CD4-positive, alpha-beta T cell (primary cell): ENCODE results near the gene PAX5. TPM values are rescaled to one million over a fixed set of nuclear protein-coding genes. Genes with fewer than 3 reads are reported as not detected.
"Not testable (repeated sequence)": the region's sequence is repeated elsewhere in the genome, so short reads cannot be mapped to it uniquely, and the experiment has no call there.

ENCODE experiments used
- ATAC-seq: fragments of 200-7000 bp; cut with Tn5 transposase; one replicate; pipeline ENCODE4 v1.10.0; 2022; ENCODE audit warnings: mild to moderate bottlenecking; ENCODE audit not compliant: poor library complexity
- CTCF ChIA-PET: fragments of 350-600 bp; sonication (Branson Sonifier 250); formaldehyde crosslinking; loops from one replicate; lab custom pipeline; 2021; ENCODE audit warnings: antibody characterized with exemption, inconsistent platforms; lab: Charles Lee
- POLR2A ChIA-PET: fragments of 350-600 bp; sonication (Branson Sonifier 250); formaldehyde crosslinking; loops from one replicate; lab custom pipeline; 2021; ENCODE audit warnings: antibody characterized with exemption, inconsistent platforms; lab: Charles Lee
- DNase-seq, 14 experiments: peaks; one replicate each; pipeline ENCODE4 v3.0.0-alpha.2; 2013 to 2020; ENCODE audit warnings: mixed read lengths in 2 of 14
- H3K27ac ChIP-seq, 2 donors: one replicate each; pipeline versions ENCODE4 v1.5.1 to v1.7.0; 2013; ENCODE audit warnings: low read length in 2 of 2, low read depth in 1 of 2, mild to moderate bottlenecking in 1 of 2
- H3K27me3 ChIP-seq, 2 experiments: 1 replicate in 1 of 2; 2 replicates in 1 of 2; pipeline versions ENCODE4 v1.6.1 to v1.7.0; 2013; ENCODE audit warnings: low read length in 2 of 2, control low read depth in 1 of 2, mild to moderate bottlenecking in 1 of 2, moderate library complexity in 1 of 2; ENCODE audit not compliant: insufficient read depth in 2 of 2, control insufficient read depth in 1 of 2
- H3K36me3 ChIP-seq: one replicate; pipeline ENCODE4 v1.6.1; 2013; ENCODE audit warnings: low read length, control low read depth; ENCODE audit not compliant: insufficient read depth
- H3K4me1 ChIP-seq: one replicate; pipeline ENCODE4 v1.6.1; 2013; ENCODE audit warnings: low read length, control low read depth; ENCODE audit not compliant: insufficient read depth
- H3K4me3 ChIP-seq: one replicate; pipeline ENCODE4 v1.5.1; 2013; ENCODE audit warnings: mild to moderate bottlenecking, low read length, moderate library complexity
- H3K9me3 ChIP-seq, 2 experiments: 1 replicate in 1 of 2; 2 replicates in 1 of 2; pipeline versions ENCODE4 v1.6.1 to v1.7.0; 2013; ENCODE audit warnings: low read length in 2 of 2, mild to moderate bottlenecking in 2 of 2, control low read depth in 1 of 2, moderate library complexity in 1 of 2; ENCODE audit not compliant: control insufficient read depth in 1 of 2, insufficient read depth in 1 of 2
- H3K27ac Mint-ChIP-seq: one replicate; pipeline ENCODE4 v1.8.0; 2020; ENCODE audit warnings: mixed read lengths
- H3K27me3 Mint-ChIP-seq: one replicate; pipeline ENCODE4 v1.8.0; 2021; ENCODE audit warnings: mixed read lengths
- H3K36me3 Mint-ChIP-seq: one replicate; pipeline ENCODE4 v1.8.0; 2021; ENCODE audit warnings: low read depth, mixed read lengths
- H3K4me1 Mint-ChIP-seq: one replicate; pipeline ENCODE4 v1.8.0; 2021; ENCODE audit warnings: low read depth, mixed read lengths
- H3K4me3 Mint-ChIP-seq: one replicate; pipeline ENCODE4 v1.8.0; 2020; ENCODE audit warnings: mild to moderate bottlenecking, mixed read lengths
- H3K9me3 Mint-ChIP-seq: one replicate; pipeline ENCODE4 v1.8.0; 2020; ENCODE audit warnings: mixed read lengths
- intact Hi-C, 2 experiments: fragments of 100-400 bp; cut with DNase I in 1 of 2; cut with micrococcal nuclease in 1 of 2; formaldehyde crosslinking; loops; one replicate each; pipeline versions ENCODE4 v1.15.1 to v1.9.0; 2023 to 2025; cut with DNase I, micrococcal nuclease
- total RNA-seq, 174 experiments: library from RNA in 2 of 174; stranded (reverse) in 2 of 174; gene quantifications; one replicate each; pipeline ENCODE4 v1.2.3 and lab custom pipeline; 2021 to 2026
- TF ChIP-seq, protein P1 (sequence below): fragments of 200-600 bp; IDR thresholded peaks from one replicate; pipeline ENCODE4 v1.8.0; 2022; ENCODE audit warnings: antibody characterized with exemption, mild to moderate bottlenecking

The PAX5 gene
- total RNA-seq, 2 experiments from 2014 or later: 0.03 to 0.11 TPM

- DNase-seq (no peak), ATAC-seq (no peak)
- Mint-ChIP-seq H3K36me3 (no peaks in the 10 kb centered on the region), H3K9me3 (no peaks in the 10 kb centered on the region), H3K27me3 (peaks cover 77% of the 10 kb centered on the region), H3K4me1 (no peaks in the 10 kb centered on the region), H3K4me3 (no peak overlapping the region), H3K27ac (no peak overlapping the region)
- Histone ChIP-seq H3K4me1 (no peaks in the 10 kb centered on the region), H3K27me3 (peaks cover 12 to 23% of the 10 kb centered on the region in 2 experiments), H3K4me3 (no peak overlapping the region), H3K9me3 (no peaks in the 10 kb centered on the region), H3K27ac (no peak overlapping the region), H3K36me3 (no peaks in the 10 kb centered on the region)
- TF ChIP-seq, protein P1, sequence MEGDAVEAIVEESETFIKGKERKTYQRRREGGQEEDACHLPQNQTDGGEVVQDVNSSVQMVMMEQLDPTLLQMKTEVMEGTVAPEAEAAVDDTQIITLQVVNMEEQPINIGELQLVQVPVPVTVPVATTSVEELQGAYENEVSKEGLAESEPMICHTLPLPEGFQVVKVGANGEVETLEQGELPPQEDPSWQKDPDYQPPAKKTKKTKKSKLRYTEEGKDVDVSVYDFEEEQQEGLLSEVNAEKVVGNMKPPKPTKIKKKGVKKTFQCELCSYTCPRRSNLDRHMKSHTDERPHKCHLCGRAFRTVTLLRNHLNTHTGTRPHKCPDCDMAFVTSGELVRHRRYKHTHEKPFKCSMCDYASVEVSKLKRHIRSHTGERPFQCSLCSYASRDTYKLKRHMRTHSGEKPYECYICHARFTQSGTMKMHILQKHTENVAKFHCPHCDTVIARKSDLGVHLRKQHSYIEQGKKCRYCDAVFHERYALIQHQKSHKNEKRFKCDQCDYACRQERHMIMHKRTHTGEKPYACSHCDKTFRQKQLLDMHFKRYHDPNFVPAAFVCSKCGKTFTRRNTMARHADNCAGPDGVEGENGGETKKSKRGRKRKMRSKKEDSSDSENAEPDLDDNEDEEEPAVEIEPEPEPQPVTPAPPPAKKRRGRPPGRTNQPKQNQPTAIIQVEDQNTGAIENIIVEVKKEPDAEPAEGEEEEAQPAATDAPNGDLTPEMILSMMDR: no peak
- POLR2A ChIA-PET: no interaction called here
- CTCF ChIA-PET: no interaction called here
- intact Hi-C loops: no loop called here
These were observed 22.2 kb upstream of the PAX5 start for GRCh38 chr9:37056046-37056920.

- H3K27ac Mint-ChIP-seq, H3K36me3 Mint-ChIP-seq, ATAC-seq, CTCF ChIA-PET, H3K4me1 ChIP-seq, POLR2A ChIA-PET, H3K27ac ChIP-seq, H3K9me3 ChIP-seq, H3K4me1 Mint-ChIP-seq, H3K9me3 Mint-ChIP-seq, DNase-seq, H3K4me3 Mint-ChIP-seq, intact Hi-C loops, H3K4me3 ChIP-seq, H3K36me3 ChIP-seq: not testable (repeated sequence)
- peaks cover 74% of the 10 kb centered on the region for H3K27me3 Mint-ChIP-seq
- H3K27me3 ChIP-seq: peaks cover 12 to 23% of the 10 kb centered on the region in 2 experiments
These were observed 20.3 kb upstream of the PAX5 start for GRCh38 chr9:37054363-37054720.

DNA sequence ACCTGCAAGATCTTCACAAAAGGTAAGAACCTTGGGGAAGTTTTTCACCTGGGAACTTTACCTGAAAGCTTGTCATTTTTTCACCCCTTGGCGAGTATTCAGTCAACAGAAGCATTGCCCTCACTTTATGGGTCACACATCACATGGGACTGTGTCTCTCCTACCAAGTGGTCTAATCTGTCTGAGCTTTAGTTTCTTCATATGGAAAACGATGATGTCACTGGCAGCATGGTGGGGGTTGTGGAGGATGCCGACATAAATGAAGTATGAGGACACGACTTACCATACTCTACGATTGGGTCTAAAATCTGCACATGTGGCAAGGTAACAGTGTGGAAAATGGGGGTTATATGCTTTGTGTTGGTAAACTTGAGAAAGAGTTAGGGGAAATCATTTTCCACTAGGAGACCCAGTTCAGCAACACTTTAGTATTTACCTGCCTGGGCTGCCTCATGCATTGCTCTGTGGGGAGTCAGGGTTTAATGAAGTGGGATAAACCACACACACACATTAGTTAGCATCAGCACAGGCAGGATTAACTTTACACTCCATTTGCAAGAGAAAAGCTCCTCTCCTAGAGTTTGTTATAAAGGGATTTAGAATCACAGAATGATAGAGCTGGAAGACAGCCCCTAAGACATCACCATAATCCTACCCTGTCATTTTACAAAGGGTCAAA, 19.8 kb upstream of the PAX5 start:
- no peaks in the 10 kb centered on the region for H3K9me3 ChIP-seq
- peaks cover 74% of the 10 kb centered on the region for H3K27me3 Mint-ChIP-seq
- no peak overlapping the region for H3K4me3 ChIP-seq
- intact Hi-C loops: no loop called here
- no peak overlapping the region for H3K4me3 Mint-ChIP-seq
- no peaks in the 10 kb centered on the region for H3K36me3 ChIP-seq
- no peaks in the 10 kb centered on the region for H3K36me3 Mint-ChIP-seq
- no peaks in the 10 kb centered on the region for H3K4me1 ChIP-seq
- H3K4me1 Mint-ChIP-seq: no peaks in the 10 kb centered on the region
- no peak overlapping the region for H3K27ac Mint-ChIP-seq
- no peak overlapping the region for H3K27ac ChIP-seq
- ATAC-seq (no peak), DNase-seq (no peak)
- TF ChIP-seq, protein P1: no peak
- POLR2A ChIA-PET: no interaction called here
- peaks cover 12 to 23% of the 10 kb centered on the region in 2 experiments for H3K27me3 ChIP-seq
- no peaks in the 10 kb centered on the region for H3K9me3 Mint-ChIP-seq
- CTCF ChIA-PET: no interaction called here
